ENCODE results near the gene NID2. TPM values are rescaled to one million over a fixed set of nuclear protein-coding genes. Genes with fewer than 3 reads are reported as not detected.
A peak's percentile ranks its signal among the peaks of the same experiment; 100 is the strongest.

The NID2 gene
- total and polyA plus RNA-seq, 4 donors: 2.8 to 56.6 (median 26.5) TPM

- DNase-seq (no peak), ATAC-seq (ENCODE audit: low FRiP score) (no peak)
- H3K27ac ChIP-seq (ENCODE audit: low read depth in 1 of 2, low read length in 2 of 2): peak overlapping the region in 1 of 2 donors; percentile 37
- H3K4me1 ChIP-seq (ENCODE audit: control insufficient read depth in 1 of 2, insufficient read depth in 2 of 2, low read length in 2 of 2): peaks cover 4 to 9% of the 10 kb centered on the region in 2 donors
- no peaks in the 10 kb centered on the region for H3K36me3 ChIP-seq (ENCODE audit: control insufficient read depth in 1 of 2, insufficient read depth in 2 of 2, low read length in 1 of 2)
- WGBS, 2 donors: 15 to 22% methylated on average over 5 of the region's 5 CpGs
- no peak overlapping the region for H3K4me3 ChIP-seq (ENCODE audit: low read length in 2 of 2)
- no peaks in the 10 kb centered on the region for H3K27me3 ChIP-seq (ENCODE audit: control insufficient read depth in 1 of 2, insufficient read depth in 2 of 2, low read length in 1 of 2)
- intact Hi-C loops (cut with DNase I): no loop called here
- no peaks in the 10 kb centered on the region for H3K9me3 ChIP-seq (ENCODE audit: control insufficient read depth, low read length)
Observed at GRCh38 chr14:52053044-52053443, 15.8 kb downstream of the NID2 start.

- peak; percentile 44 for ATAC-seq (ENCODE audit: low FRiP score)
- Histone ChIP-seq H3K4me1 (ENCODE audit: control insufficient read depth in 1 of 2, insufficient read depth in 2 of 2, low read length in 2 of 2) (peaks cover 6 to 9% of the 10 kb centered on the region in 2 donors), H3K4me3 (ENCODE audit: low read length in 2 of 2) (no peak overlapping the region), H3K27me3 (ENCODE audit: control insufficient read depth in 1 of 2, insufficient read depth in 2 of 2, low read length in 1 of 2) (no peaks in the 10 kb centered on the region), H3K9me3 (ENCODE audit: control insufficient read depth, low read length) (no peaks in the 10 kb centered on the region), H3K36me3 (ENCODE audit: control insufficient read depth in 1 of 2, insufficient read depth in 2 of 2, low read length in 1 of 2) (no peaks in the 10 kb centered on the region), H3K27ac (ENCODE audit: low read depth in 1 of 2, low read length in 2 of 2) (peak overlapping the region in 1 of 2 donors; percentile 37)
- WGBS, 2 donors: 31 to 35% methylated on average over 7 of the region's 7 CpGs
- DNase-seq: no peak
- intact Hi-C loops (cut with DNase I): no loop called here
Observed at GRCh38 chr14:52052288-52052943, 16.4 kb downstream of the NID2 start.

GRCh38 chr14:52051871-52052270, 17.0 kb downstream of the NID2 start:
- peak overlapping the region in 1 of 2 donors; percentile 40 for H3K27ac ChIP-seq (ENCODE audit: low read depth in 1 of 2, low read length in 2 of 2)
- intact Hi-C loops (cut with DNase I): no loop called here
- peaks cover 10 to 11% of the 10 kb centered on the region in 2 donors for H3K4me1 ChIP-seq (ENCODE audit: control insufficient read depth in 1 of 2, insufficient read depth in 2 of 2, low read length in 2 of 2)
- no peak for DNase-seq
- no peak for ATAC-seq (ENCODE audit: low FRiP score)
- H3K36me3 ChIP-seq (ENCODE audit: control insufficient read depth in 1 of 2, insufficient read depth in 2 of 2, low read length in 1 of 2): no peaks in the 10 kb centered on the region
- no peaks in the 10 kb centered on the region for H3K27me3 ChIP-seq (ENCODE audit: control insufficient read depth in 1 of 2, insufficient read depth in 2 of 2, low read length in 1 of 2)
- 47 to 48% methylated on average over 2 of the region's 2 CpGs for WGBS, 2 donors
- H3K9me3 ChIP-seq (ENCODE audit: control insufficient read depth, low read length): no peaks in the 10 kb centered on the region
- no peak overlapping the region for H3K4me3 ChIP-seq (ENCODE audit: low read length in 2 of 2)

- Histone ChIP-seq H3K36me3 (ENCODE audit: control insufficient read depth in 1 of 2, insufficient read depth in 2 of 2, low read length in 1 of 2) (no peaks in the 10 kb centered on the region), H3K4me1 (ENCODE audit: control insufficient read depth in 1 of 2, insufficient read depth in 2 of 2, low read length in 2 of 2) (peaks cover 10 to 11% of the 10 kb centered on the region in 2 donors), H3K27me3 (ENCODE audit: control insufficient read depth in 1 of 2, insufficient read depth in 2 of 2, low read length in 1 of 2) (no peaks in the 10 kb centered on the region), H3K9me3 (ENCODE audit: control insufficient read depth, low read length) (no peaks in the 10 kb centered on the region), H3K27ac (ENCODE audit: low read depth in 1 of 2, low read length in 2 of 2) (peak overlapping the region in 1 of 2 donors; percentile 17), H3K4me3 (ENCODE audit: low read length in 2 of 2) (no peak overlapping the region)
- no peak for DNase-seq
- WGBS, 2 donors: 66 to 72% methylated on average over 3 of the region's 3 CpGs
- intact Hi-C loops (cut with DNase I): no loop called here
- ATAC-seq (ENCODE audit: low FRiP score): no peak
Observed at GRCh38 chr14:52051251-52051650, 17.6 kb downstream of the NID2 start.

- Histone ChIP-seq H3K27ac (ENCODE audit: low read depth in 1 of 2, low read length in 2 of 2) (no peak overlapping the region), H3K36me3 (ENCODE audit: control insufficient read depth in 1 of 2, insufficient read depth in 2 of 2, low read length in 1 of 2) (no peaks in the 10 kb centered on the region), H3K4me3 (ENCODE audit: low read length in 2 of 2) (no peak overlapping the region), H3K9me3 (ENCODE audit: control insufficient read depth, low read length) (no peaks in the 10 kb centered on the region), H3K27me3 (ENCODE audit: control insufficient read depth in 1 of 2, insufficient read depth in 2 of 2, low read length in 1 of 2) (no peaks in the 10 kb centered on the region), H3K4me1 (ENCODE audit: control insufficient read depth in 1 of 2, insufficient read depth in 2 of 2, low read length in 2 of 2) (peaks cover 11 to 12% of the 10 kb centered on the region in 2 donors)
- intact Hi-C loops (cut with DNase I): no loop called here
- DNase-seq: no peak
- no peak for ATAC-seq (ENCODE audit: low FRiP score)
- WGBS, 2 donors: 73 to 82% methylated on average over 6 of the region's 6 CpGs
Observed at GRCh38 chr14:52049721-52050588, 18.9 kb downstream of the NID2 start.

GRCh38 chr14:52049271-52049670, 19.6 kb downstream of the NID2 start:
- WGBS, 2 donors: 48 to 53% methylated on average over 5 of the region's 5 CpGs
- Histone ChIP-seq H3K4me1 (ENCODE audit: control insufficient read depth in 1 of 2, insufficient read depth in 2 of 2, low read length in 2 of 2) (peaks cover 11 to 15% of the 10 kb centered on the region in 2 donors), H3K27me3 (ENCODE audit: control insufficient read depth in 1 of 2, insufficient read depth in 2 of 2, low read length in 1 of 2) (no peaks in the 10 kb centered on the region), H3K9me3 (ENCODE audit: control insufficient read depth, low read length) (no peaks in the 10 kb centered on the region), H3K4me3 (ENCODE audit: low read length in 2 of 2) (no peak overlapping the region), H3K27ac (ENCODE audit: low read depth in 1 of 2, low read length in 2 of 2) (no peak overlapping the region), H3K36me3 (ENCODE audit: control insufficient read depth in 1 of 2, insufficient read depth in 2 of 2, low read length in 1 of 2) (no peaks in the 10 kb centered on the region)
- DNase-seq: no peak
- ATAC-seq (ENCODE audit: low FRiP score): no peak
- intact Hi-C loops (cut with DNase I): no loop called here

- ATAC-seq (ENCODE audit: low FRiP score): no peak
- no peak overlapping the region for H3K27ac ChIP-seq (ENCODE audit: low read depth in 1 of 2, low read length in 2 of 2)
- no peaks in the 10 kb centered on the region for H3K9me3 ChIP-seq (ENCODE audit: control insufficient read depth, low read length)
- WGBS, 2 donors: 32 to 38% methylated on average over 3 of the region's 3 CpGs
- H3K27me3 ChIP-seq (ENCODE audit: control insufficient read depth in 1 of 2, insufficient read depth in 2 of 2, low read length in 1 of 2): no peaks in the 10 kb centered on the region
- DNase-seq: peak in 1 of 2 donors; percentile 63
- H3K4me1 ChIP-seq (ENCODE audit: control insufficient read depth in 1 of 2, insufficient read depth in 2 of 2, low read length in 2 of 2): peaks cover 7 to 15% of the 10 kb centered on the region in 2 donors
- no peaks in the 10 kb centered on the region for H3K36me3 ChIP-seq (ENCODE audit: control insufficient read depth in 1 of 2, insufficient read depth in 2 of 2, low read length in 1 of 2)
- H3K4me3 ChIP-seq (ENCODE audit: low read length in 2 of 2): no peak overlapping the region
- intact Hi-C loops (cut with DNase I): no loop called here
Observed at GRCh38 chr14:52048641-52049204, 20.1 kb downstream of the NID2 start.

- H3K4me1 ChIP-seq (ENCODE audit: control insufficient read depth in 1 of 2, insufficient read depth in 2 of 2, low read length in 2 of 2): peaks cover 6 to 15% of the 10 kb centered on the region in 2 donors
- 45 to 61% methylated on average over 10 of the region's 10 CpGs for WGBS, 2 donors
- intact Hi-C loops (cut with DNase I): no loop called here
- H3K27me3 ChIP-seq (ENCODE audit: control insufficient read depth in 1 of 2, insufficient read depth in 2 of 2, low read length in 1 of 2): no peaks in the 10 kb centered on the region
- H3K9me3 ChIP-seq (ENCODE audit: control insufficient read depth, low read length): no peaks in the 10 kb centered on the region
- DNase-seq: no peak
- ATAC-seq (ENCODE audit: low FRiP score): no peak
- no peak overlapping the region for H3K4me3 ChIP-seq (ENCODE audit: low read length in 2 of 2)
- no peak overlapping the region for H3K27ac ChIP-seq (ENCODE audit: low read depth in 1 of 2, low read length in 2 of 2)
- H3K36me3 ChIP-seq (ENCODE audit: control insufficient read depth in 1 of 2, insufficient read depth in 2 of 2, low read length in 1 of 2): no peaks in the 10 kb centered on the region
Observed at GRCh38 chr14:52048116-52048515, 20.7 kb downstream of the NID2 start.
